Measurements from ENCODE around the gene HTR7.
"Not testable (repeated sequence)": the region's sequence is repeated elsewhere in the genome, so short reads cannot be mapped to it uniquely, and the experiment has no call there.

Gene HTR7

DNA sequence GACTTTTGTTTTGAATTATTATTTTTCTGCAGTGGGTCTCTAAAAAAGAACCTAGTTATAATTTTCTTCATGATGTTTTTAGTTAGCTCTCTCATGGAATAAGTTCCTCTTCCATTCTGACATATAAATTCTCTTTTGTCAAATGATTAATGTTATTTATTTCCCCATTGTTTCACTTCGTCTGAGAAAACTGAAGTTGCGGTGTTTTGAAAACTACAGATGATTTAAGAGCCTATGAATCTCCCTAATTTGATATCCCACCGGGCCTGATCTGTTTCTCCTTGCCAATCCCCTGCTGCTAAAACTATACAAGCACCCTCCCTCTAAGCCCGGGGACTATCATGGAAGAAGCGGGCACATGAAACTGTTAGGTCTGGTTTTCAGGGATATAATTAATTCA is 41.4 kb downstream of the HTR7 start:
- Histone ChIP-seq H3K27ac (ENCODE audit: low read depth, low read length) (no peak overlapping the region), H3K27me3 (ENCODE audit: control insufficient read depth, insufficient read depth, low read length) (no peaks in the 10 kb centered on the region), H3K4me3 (ENCODE audit: low read length) (no peak overlapping the region), H3K4me1 (ENCODE audit: control insufficient read depth, insufficient read depth, low read length) (no peaks in the 10 kb centered on the region), H3K9ac (ENCODE audit: low read length) (no peak overlapping the region), H3K36me3 (ENCODE audit: control insufficient read depth, insufficient read depth, low read length) (no peaks in the 10 kb centered on the region)

DNA sequence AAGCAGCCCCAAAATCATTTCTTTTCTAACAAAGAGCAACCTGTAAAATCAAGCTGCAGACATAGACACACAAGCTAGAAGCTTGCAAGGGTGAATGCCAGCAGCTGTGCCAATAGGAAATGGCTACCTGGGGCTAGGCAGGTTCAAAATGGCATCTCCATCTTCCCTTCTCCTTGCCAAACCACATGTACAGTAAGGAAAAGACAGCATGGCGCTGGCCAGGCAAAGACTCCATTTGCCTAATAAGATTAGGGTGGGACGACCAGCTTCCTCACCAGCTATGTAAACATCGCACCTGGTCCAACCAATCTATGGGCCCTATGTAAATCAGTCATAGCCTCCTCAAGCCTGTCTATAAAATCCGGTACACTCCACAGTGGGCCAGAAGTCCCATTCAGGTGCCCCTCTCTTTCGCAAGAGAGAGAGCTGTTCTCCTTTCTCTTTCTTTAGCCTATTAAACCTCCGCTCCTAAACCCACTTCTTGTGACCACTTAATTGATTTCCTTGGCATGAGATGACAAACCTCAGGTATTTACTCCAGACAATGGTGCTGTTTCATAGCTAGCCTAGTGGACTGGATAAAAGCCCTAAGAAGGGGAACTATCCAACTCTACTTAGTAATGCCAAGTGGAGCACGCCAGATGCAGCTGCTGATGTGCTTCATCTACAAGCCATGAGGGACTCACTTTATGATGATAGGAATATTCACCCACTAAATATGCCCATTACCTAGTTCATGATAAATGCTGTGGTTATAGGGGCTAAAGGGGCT is 44.1 kb downstream of the HTR7 start:
- Histone ChIP-seq H3K27ac (ENCODE audit: low read depth, low read length) (no peak overlapping the region), H3K36me3 (ENCODE audit: control insufficient read depth, insufficient read depth, low read length) (no peaks in the 10 kb centered on the region), H3K27me3 (ENCODE audit: control insufficient read depth, insufficient read depth, low read length) (no peaks in the 10 kb centered on the region), H3K4me3 (ENCODE audit: low read length) (no peak overlapping the region), H3K9ac (ENCODE audit: low read length) (no peak overlapping the region), H3K4me1 (ENCODE audit: control insufficient read depth, insufficient read depth, low read length) (no peaks in the 10 kb centered on the region)

DNA sequence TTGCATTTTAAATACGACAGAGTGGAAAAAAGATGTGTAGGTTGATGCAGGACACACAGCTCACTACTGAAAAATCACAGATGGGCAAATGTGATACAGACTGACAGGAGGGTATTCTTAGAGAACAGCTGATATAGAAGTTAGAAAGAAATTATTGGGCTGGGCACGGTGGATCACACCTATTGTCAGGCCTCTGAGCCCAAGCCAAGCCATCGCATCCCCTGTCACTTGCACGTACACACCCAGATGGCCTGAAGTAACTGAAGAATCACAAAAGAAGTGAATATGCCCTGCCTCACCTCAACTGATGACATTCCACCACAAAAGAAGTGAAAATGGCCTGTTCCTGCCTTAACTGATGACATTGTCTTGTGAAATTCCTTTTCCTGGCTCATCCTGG is 50.7 kb downstream of the HTR7 start:
- H3K4me3 ChIP-seq (ENCODE audit: low read length); H3K27me3 ChIP-seq (ENCODE audit: control insufficient read depth, insufficient read depth, low read length); H3K36me3 ChIP-seq (ENCODE audit: control insufficient read depth, insufficient read depth, low read length); H3K4me1 ChIP-seq (ENCODE audit: control insufficient read depth, insufficient read depth, low read length); H3K27ac ChIP-seq (ENCODE audit: low read depth, low read length); H3K9ac ChIP-seq (ENCODE audit: low read length): not testable (repeated sequence)

DNA sequence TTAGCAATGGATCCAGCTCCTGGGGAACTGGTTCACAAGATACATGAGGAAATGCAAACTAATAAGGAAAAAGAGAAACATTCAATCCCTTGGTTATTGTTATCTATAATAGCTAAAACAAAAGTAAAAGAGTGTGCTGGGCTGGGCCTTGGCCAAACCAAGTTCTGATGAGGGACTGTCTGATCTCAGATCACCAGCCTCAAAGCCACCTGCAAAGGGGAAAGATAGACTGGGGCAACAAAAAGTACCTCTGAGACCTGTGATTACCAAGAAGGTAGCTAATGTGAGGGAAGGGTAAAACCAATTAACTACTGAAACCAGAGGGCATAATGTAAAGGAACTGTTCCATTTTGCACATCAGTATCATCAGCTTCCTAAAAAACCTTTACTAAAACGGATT is 51.2 kb downstream of the HTR7 start:
- Histone ChIP-seq H3K27ac (ENCODE audit: low read depth, low read length) (no peak overlapping the region), H3K36me3 (ENCODE audit: control insufficient read depth, insufficient read depth, low read length) (no peaks in the 10 kb centered on the region), H3K4me3 (ENCODE audit: low read length) (no peak overlapping the region), H3K4me1 (ENCODE audit: control insufficient read depth, insufficient read depth, low read length) (no peaks in the 10 kb centered on the region), H3K27me3 (ENCODE audit: control insufficient read depth, insufficient read depth, low read length) (no peaks in the 10 kb centered on the region), H3K9ac (ENCODE audit: low read length) (no peak overlapping the region)

- H3K4me3 ChIP-seq (ENCODE audit: low read length), result no peak overlapping the region
- no peaks in the 10 kb centered on the region for H3K36me3 ChIP-seq (ENCODE audit: control insufficient read depth, insufficient read depth, low read length)
- H3K27me3 ChIP-seq (ENCODE audit: control insufficient read depth, insufficient read depth, low read length), result no peaks in the 10 kb centered on the region
- no peak overlapping the region for H3K9ac ChIP-seq (ENCODE audit: low read length)
- H3K4me1 ChIP-seq (ENCODE audit: control insufficient read depth, insufficient read depth, low read length), result no peaks in the 10 kb centered on the region
- H3K27ac ChIP-seq (ENCODE audit: low read depth, low read length), result no peak overlapping the region
Measured at GRCh38 chr10:90805206-90805605, 52.6 kb downstream of the HTR7 start.

GRCh38 chr10:90804354-90804753 is 53.5 kb downstream of the HTR7 start:
- Histone ChIP-seq H3K27ac (ENCODE audit: low read depth, low read length) (no peak overlapping the region), H3K9ac (ENCODE audit: low read length) (no peak overlapping the region), H3K36me3 (ENCODE audit: control insufficient read depth, insufficient read depth, low read length) (no peaks in the 10 kb centered on the region), H3K4me1 (ENCODE audit: control insufficient read depth, insufficient read depth, low read length) (no peaks in the 10 kb centered on the region), H3K27me3 (ENCODE audit: control insufficient read depth, insufficient read depth, low read length) (no peaks in the 10 kb centered on the region), H3K4me3 (ENCODE audit: low read length) (no peak overlapping the region)

DNA sequence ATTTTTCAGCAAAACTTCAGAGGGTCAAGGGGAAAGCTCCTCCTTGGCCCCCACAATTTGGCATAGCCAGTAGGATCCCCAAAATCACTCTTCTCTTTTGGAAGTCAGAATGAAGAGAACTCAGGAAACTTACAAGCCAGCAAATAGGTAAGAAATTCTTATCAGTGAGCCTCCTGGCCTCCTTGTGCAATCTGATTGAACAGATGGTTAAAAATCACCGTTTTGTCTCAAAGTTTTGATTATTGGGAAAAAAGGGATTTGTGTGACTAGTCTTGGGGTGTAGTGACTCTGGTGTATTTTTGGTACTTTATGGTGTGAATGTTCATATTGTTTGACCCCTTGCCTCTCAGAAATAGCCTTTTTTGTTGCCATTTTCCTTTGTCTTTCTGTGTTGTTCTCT is 56.2 kb downstream of the HTR7 start:
- no peak overlapping the region for H3K27ac ChIP-seq (ENCODE audit: low read depth, low read length)
- no peak overlapping the region for H3K9ac ChIP-seq (ENCODE audit: low read length)
- H3K36me3 ChIP-seq (ENCODE audit: control insufficient read depth, insufficient read depth, low read length), result no peaks in the 10 kb centered on the region
- no peaks in the 10 kb centered on the region for H3K27me3 ChIP-seq (ENCODE audit: control insufficient read depth, insufficient read depth, low read length)
- H3K4me3 ChIP-seq (ENCODE audit: low read length), result no peak overlapping the region
- no peaks in the 10 kb centered on the region for H3K4me1 ChIP-seq (ENCODE audit: control insufficient read depth, insufficient read depth, low read length)

DNA sequence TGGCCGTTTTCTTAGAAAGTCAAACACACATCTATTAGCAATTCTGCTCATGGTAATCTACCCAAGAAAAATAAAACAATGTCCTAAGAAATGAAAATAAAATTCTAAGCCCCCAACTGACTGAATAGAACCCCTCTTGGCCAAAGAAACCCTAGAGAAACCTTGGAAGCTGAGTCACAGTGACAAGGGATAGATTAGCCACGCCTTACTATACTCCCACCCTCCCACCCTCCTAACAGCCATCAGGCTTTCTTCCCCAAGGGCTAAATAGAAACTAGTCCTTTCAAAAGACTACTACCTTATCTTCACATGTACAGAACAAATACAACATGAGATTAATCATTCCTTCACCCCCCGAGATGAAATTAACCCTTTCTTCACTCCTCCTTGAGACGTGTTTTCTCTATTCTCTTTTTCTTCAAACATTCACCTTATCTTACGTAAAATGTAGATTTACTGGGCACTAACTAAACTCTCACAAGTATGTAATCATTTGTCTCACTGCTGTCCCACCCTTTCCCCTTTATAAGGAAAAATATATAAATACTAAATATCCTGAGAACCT is 57.5 kb downstream of the HTR7 start:
- no peak overlapping the region for H3K4me3 ChIP-seq (ENCODE audit: low read length)
- no peak overlapping the region for H3K27ac ChIP-seq (ENCODE audit: low read depth, low read length)
- H3K4me1 ChIP-seq (ENCODE audit: control insufficient read depth, insufficient read depth, low read length), result no peaks in the 10 kb centered on the region
- no peaks in the 10 kb centered on the region for H3K36me3 ChIP-seq (ENCODE audit: control insufficient read depth, insufficient read depth, low read length)
- H3K27me3 ChIP-seq (ENCODE audit: control insufficient read depth, insufficient read depth, low read length), result no peaks in the 10 kb centered on the region
- no peak overlapping the region for H3K9ac ChIP-seq (ENCODE audit: low read length)

- H3K4me1 ChIP-seq (ENCODE audit: control insufficient read depth, insufficient read depth, low read length), result no peaks in the 10 kb centered on the region
- no peaks in the 10 kb centered on the region for H3K36me3 ChIP-seq (ENCODE audit: control insufficient read depth, insufficient read depth, low read length)
- no peak overlapping the region for H3K4me3 ChIP-seq (ENCODE audit: low read length)
- no peak overlapping the region for H3K27ac ChIP-seq (ENCODE audit: low read depth, low read length)
- no peak overlapping the region for H3K9ac ChIP-seq (ENCODE audit: low read length)
- H3K27me3 ChIP-seq (ENCODE audit: control insufficient read depth, insufficient read depth, low read length), result no peaks in the 10 kb centered on the region
Measured at GRCh38 chr10:90799172-90799571, 58.7 kb downstream of the HTR7 start.

DNA sequence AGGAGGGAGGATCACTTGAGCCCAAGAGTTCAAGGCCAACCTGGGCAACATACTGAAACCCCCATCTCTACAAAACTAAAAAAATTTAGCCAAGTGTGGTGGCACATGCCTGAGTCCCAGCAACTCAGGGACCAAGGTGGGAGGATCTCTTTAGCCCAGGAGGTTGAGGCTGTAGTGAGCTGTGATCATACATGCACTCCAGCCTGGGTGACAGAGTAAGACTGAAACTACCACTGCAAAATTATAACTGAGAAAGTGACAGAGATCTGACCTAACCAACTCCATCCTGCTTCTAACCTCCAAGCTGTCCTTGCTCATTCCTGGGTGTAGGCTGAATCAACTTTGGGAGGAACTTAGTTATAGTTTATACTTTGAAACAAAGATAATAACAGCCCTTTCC is 59.4 kb downstream of the HTR7 start:
- Histone ChIP-seq H3K27ac (ENCODE audit: low read depth, low read length) (no peak overlapping the region), H3K4me3 (ENCODE audit: low read length) (no peak overlapping the region), H3K36me3 (ENCODE audit: control insufficient read depth, insufficient read depth, low read length) (no peaks in the 10 kb centered on the region), H3K27me3 (ENCODE audit: control insufficient read depth, insufficient read depth, low read length) (no peaks in the 10 kb centered on the region), H3K9ac (ENCODE audit: low read length) (no peak overlapping the region), H3K4me1 (ENCODE audit: control insufficient read depth, insufficient read depth, low read length) (no peaks in the 10 kb centered on the region)

DNA sequence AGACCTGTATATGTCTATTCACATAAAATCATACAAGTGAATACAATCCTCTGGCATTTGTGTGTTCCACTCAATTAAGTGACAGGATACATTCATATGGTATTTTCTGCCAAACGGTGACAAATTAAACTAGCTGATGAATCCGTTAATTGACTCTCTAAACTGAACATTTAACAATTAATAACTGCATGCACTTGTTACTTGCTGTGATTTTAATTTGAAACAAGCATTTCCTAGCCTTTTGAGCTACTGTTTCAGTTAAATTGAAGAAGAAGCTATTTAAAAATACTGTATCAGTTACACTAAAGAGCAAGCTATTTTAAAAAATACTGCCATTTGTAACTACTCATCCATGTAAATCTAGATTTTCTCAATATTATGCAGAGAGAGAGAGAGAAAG is 67.4 kb downstream of the HTR7 start:
- Histone ChIP-seq H3K9ac (ENCODE audit: low read length) (no peak overlapping the region), H3K4me1 (ENCODE audit: control insufficient read depth, insufficient read depth, low read length) (no peaks in the 10 kb centered on the region), H3K27ac (ENCODE audit: low read depth, low read length) (no peak overlapping the region), H3K27me3 (ENCODE audit: control insufficient read depth, insufficient read depth, low read length) (no peaks in the 10 kb centered on the region), H3K36me3 (ENCODE audit: control insufficient read depth, insufficient read depth, low read length) (no peaks in the 10 kb centered on the region), H3K4me3 (ENCODE audit: low read length) (no peak overlapping the region)

DNA sequence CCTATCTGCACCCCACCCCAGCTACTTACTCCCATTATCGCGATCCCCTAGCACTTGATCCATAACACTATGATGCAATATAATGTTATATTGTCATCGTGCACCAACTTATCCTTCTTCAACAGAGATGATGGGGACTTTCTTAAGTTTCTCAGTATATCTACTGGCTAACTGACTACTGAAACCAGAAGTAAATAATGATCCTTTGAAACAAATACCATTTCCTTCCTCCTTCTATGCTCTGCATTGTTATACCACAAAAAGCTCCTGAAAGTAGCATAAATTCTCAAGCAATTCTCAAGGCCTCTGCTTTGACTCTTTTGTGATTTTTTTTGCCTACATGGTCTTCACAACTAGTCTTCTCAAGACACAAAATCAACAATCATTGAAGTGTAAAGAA is 68.9 kb downstream of the HTR7 start:
- no peak overlapping the region for H3K27ac ChIP-seq (ENCODE audit: low read depth, low read length)
- H3K9ac ChIP-seq (ENCODE audit: low read length), result no peak overlapping the region
- no peaks in the 10 kb centered on the region for H3K36me3 ChIP-seq (ENCODE audit: control insufficient read depth, insufficient read depth, low read length)
- no peak overlapping the region for H3K4me3 ChIP-seq (ENCODE audit: low read length)
- H3K27me3 ChIP-seq (ENCODE audit: control insufficient read depth, insufficient read depth, low read length), result no peaks in the 10 kb centered on the region
- H3K4me1 ChIP-seq (ENCODE audit: control insufficient read depth, insufficient read depth, low read length), result no peaks in the 10 kb centered on the region

- Histone ChIP-seq H3K36me3 (ENCODE audit: control insufficient read depth, insufficient read depth, low read length) (no peaks in the 10 kb centered on the region), H3K4me3 (ENCODE audit: low read length) (no peak overlapping the region), H3K27me3 (ENCODE audit: control insufficient read depth, insufficient read depth, low read length) (no peaks in the 10 kb centered on the region), H3K27ac (ENCODE audit: low read depth, low read length) (no peak overlapping the region), H3K4me1 (ENCODE audit: control insufficient read depth, insufficient read depth, low read length) (no peaks in the 10 kb centered on the region), H3K9ac (ENCODE audit: low read length) (no peak overlapping the region)
Measured at GRCh38 chr10:90788199-90788491, 69.7 kb downstream of the HTR7 start.
